Measurements from ENCODE around the gene F13B.

F13B gene

GRCh38 chr1:197029749-197030148, 37.3 kb downstream of the F13B start:
- H2AFZ ChIP-seq (ENCODE audit: low read depth): no peak overlapping the region

GRCh38 chr1:197027359-197027758, 39.7 kb downstream of the F13B start:
- no peak overlapping the region for H2AFZ ChIP-seq (ENCODE audit: low read depth)
- H3K9ac ChIP-seq: no peak overlapping the region
- no peak overlapping the region for H3K4me2 ChIP-seq
- H3K4me3 ChIP-seq (IDR thresholded peaks at IDR 0.05; ENCODE audit: insufficient read depth, low read depth, low read length): no peak overlapping the region
- H3K4me1 ChIP-seq (ENCODE audit: low read depth, poor library complexity, severe bottlenecking): no peaks in the 10 kb centered on the region
- H3K79me2 ChIP-seq (ENCODE audit: insufficient read depth, low read depth): no peaks in the 10 kb centered on the region
- no peak for TF ChIP-seq CTCF (conservative IDR thresholded peaks at IDR 0.05; ENCODE audit: low read depth, low read length)
- H3K27ac ChIP-seq: no peak overlapping the region
- H3K27me3 ChIP-seq (ENCODE audit: insufficient read depth, low read depth): no peaks in the 10 kb centered on the region
- no peaks in the 10 kb centered on the region for H4K20me1 ChIP-seq (ENCODE audit: insufficient read depth)
- H3K36me3 ChIP-seq (ENCODE audit: insufficient read depth): no peaks in the 10 kb centered on the region

More at GRCh38 chr1:197029749-197030148, 37.3 kb downstream of the F13B start:
- no peak for TF ChIP-seq CTCF (conservative IDR thresholded peaks at IDR 0.05; ENCODE audit: low read depth, low read length)
- no peaks in the 10 kb centered on the region for H3K36me3 ChIP-seq (ENCODE audit: insufficient read depth)
- no peaks in the 10 kb centered on the region for H3K4me1 ChIP-seq (ENCODE audit: low read depth, poor library complexity, severe bottlenecking)
- no peak overlapping the region for H3K27ac ChIP-seq
- no peak overlapping the region for H3K4me2 ChIP-seq
- no peaks in the 10 kb centered on the region for H3K27me3 ChIP-seq (ENCODE audit: insufficient read depth, low read depth)
- H3K79me2 ChIP-seq (ENCODE audit: insufficient read depth, low read depth): no peaks in the 10 kb centered on the region
- no peak overlapping the region for H3K4me3 ChIP-seq (IDR thresholded peaks at IDR 0.05; ENCODE audit: insufficient read depth, low read depth, low read length)
- H4K20me1 ChIP-seq (ENCODE audit: insufficient read depth): no peaks in the 10 kb centered on the region
- no peak overlapping the region for H3K9ac ChIP-seq

GRCh38 chr1:197024460-197024859, 42.6 kb downstream of the F13B start:
- Histone ChIP-seq H3K4me3 (IDR thresholded peaks at IDR 0.05; ENCODE audit: insufficient read depth, low read depth, low read length) (no peak overlapping the region), H3K36me3 (ENCODE audit: insufficient read depth) (no peaks in the 10 kb centered on the region), H3K4me1 (ENCODE audit: low read depth, poor library complexity, severe bottlenecking) (no peaks in the 10 kb centered on the region), H2AFZ (ENCODE audit: low read depth) (no peak overlapping the region), H4K20me1 (ENCODE audit: insufficient read depth) (no peaks in the 10 kb centered on the region), H3K9ac (no peak overlapping the region), H3K4me2 (no peak overlapping the region), H3K79me2 (ENCODE audit: insufficient read depth, low read depth) (no peaks in the 10 kb centered on the region), H3K27ac (no peak overlapping the region), H3K27me3 (ENCODE audit: insufficient read depth, low read depth) (no peaks in the 10 kb centered on the region)
- no peak for TF ChIP-seq CTCF (conservative IDR thresholded peaks at IDR 0.05; ENCODE audit: low read depth, low read length)

GRCh38 chr1:197021716-197022115, 45.3 kb downstream of the F13B start:
- H3K27me3 ChIP-seq (ENCODE audit: insufficient read depth, low read depth): no peaks in the 10 kb centered on the region
- no peaks in the 10 kb centered on the region for H3K79me2 ChIP-seq (ENCODE audit: insufficient read depth, low read depth)
- no peak for TF ChIP-seq CTCF (conservative IDR thresholded peaks at IDR 0.05; ENCODE audit: low read depth, low read length)
- H3K36me3 ChIP-seq (ENCODE audit: insufficient read depth): no peaks in the 10 kb centered on the region
- no peak overlapping the region for H3K9ac ChIP-seq
- no peak overlapping the region for H3K27ac ChIP-seq
- H4K20me1 ChIP-seq (ENCODE audit: insufficient read depth): no peaks in the 10 kb centered on the region
- no peak overlapping the region for H3K4me3 ChIP-seq (IDR thresholded peaks at IDR 0.05; ENCODE audit: insufficient read depth, low read depth, low read length)
- no peaks in the 10 kb centered on the region for H3K4me1 ChIP-seq (ENCODE audit: low read depth, poor library complexity, severe bottlenecking)
- no peak overlapping the region for H3K4me2 ChIP-seq
- no peak overlapping the region for H2AFZ ChIP-seq (ENCODE audit: low read depth)
